NB4 (cell line): ENCODE data around the gene MAP3K15.

ENCODE experiments used
- MAX ChIP-seq: IDR thresholded peaks from 2 replicates; pipeline ENCODE4 v1.6.1; 2011; ENCODE audit warnings: low read depth, low read length
- POLR2A ChIP-seq: IDR thresholded peaks from 2 replicates; pipeline ENCODE4 v1.6.1; 2011; ENCODE audit warnings: mild to moderate bottlenecking; ENCODE audit not compliant: insufficient read length; ENCODE audit errors: extremely low read depth
- TF ChIP-seq, protein P1 (sequence below): IDR thresholded peaks from one replicate; pipeline ENCODE4 v1.5.1; 2012; ENCODE audit warnings: low read depth, low read length

GRCh38 chrX:19548279-19548678 lies 33.0 kb upstream of the MAP3K15 start:
- TF ChIP-seq, protein P1, sequence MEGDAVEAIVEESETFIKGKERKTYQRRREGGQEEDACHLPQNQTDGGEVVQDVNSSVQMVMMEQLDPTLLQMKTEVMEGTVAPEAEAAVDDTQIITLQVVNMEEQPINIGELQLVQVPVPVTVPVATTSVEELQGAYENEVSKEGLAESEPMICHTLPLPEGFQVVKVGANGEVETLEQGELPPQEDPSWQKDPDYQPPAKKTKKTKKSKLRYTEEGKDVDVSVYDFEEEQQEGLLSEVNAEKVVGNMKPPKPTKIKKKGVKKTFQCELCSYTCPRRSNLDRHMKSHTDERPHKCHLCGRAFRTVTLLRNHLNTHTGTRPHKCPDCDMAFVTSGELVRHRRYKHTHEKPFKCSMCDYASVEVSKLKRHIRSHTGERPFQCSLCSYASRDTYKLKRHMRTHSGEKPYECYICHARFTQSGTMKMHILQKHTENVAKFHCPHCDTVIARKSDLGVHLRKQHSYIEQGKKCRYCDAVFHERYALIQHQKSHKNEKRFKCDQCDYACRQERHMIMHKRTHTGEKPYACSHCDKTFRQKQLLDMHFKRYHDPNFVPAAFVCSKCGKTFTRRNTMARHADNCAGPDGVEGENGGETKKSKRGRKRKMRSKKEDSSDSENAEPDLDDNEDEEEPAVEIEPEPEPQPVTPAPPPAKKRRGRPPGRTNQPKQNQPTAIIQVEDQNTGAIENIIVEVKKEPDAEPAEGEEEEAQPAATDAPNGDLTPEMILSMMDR = no peak
- no peak for TF ChIP-seq POLR2A
- no peak for TF ChIP-seq MAX
